Head of caudate nucleus (tissue), 42 donors: Measurements from ENCODE around the gene BTG4.

Experiments used
- DNase-seq, 42 donors: peaks; one replicate each; pipeline versions ENCODE4 v3.0.0 to v3.0.0-alpha.2; 2020 to 2021; ENCODE audit warnings: mixed read lengths in 7 of 42
- intact Hi-C: fragments of 100-400 bp; cut with DNase I; formaldehyde crosslinking; loops from one replicate; pipeline ENCODE4 v1.15.0; 2022

BTG4 gene

DNA sequence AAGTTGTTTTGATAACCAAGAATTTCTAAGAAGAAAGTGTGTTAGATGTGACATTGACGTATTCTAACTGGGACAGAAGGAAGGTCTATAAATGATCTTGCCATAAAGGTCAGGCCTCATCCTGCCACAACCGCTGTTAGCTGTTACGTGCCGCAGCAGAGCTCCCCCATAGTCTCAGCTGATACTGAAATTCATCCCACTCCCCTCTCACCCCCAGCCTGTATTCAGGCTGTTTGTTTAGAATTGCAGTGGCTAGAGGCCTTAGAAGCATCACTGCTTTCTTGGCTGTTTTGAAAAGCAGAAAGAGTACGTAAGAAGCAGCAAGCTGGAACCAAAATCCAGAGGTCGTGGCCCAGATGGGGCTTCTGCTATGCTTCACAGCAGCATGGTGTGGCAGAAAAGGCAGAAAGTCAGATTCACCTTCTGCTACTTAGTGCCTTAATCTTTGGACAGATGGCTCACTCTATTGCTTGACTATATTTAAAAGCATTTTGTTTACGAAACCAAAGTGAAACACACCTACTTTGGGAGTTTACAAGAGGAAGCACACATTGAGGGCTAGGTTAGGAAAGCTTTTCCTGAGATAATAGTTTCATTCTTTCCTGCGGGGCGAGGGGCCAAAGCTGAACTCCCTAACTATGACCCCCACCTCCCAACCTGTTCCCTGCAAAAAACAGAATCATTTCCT lies 27.4 kb upstream of the BTG4 start:
- no peak for DNase-seq
- intact Hi-C loops, result loop anchor here (10.0 kb wide), 1 partner anchor 85 kb away; no protein-coding TSS in a partner anchor

- DNase-seq, result no peak
- intact Hi-C loops, result no loop called here
Observed at GRCh38 chr11:111538407-111539114, 26.4 kb upstream of the BTG4 start.

GRCh38 chr11:111537336-111537860 lies 25.2 kb upstream of the BTG4 start:
- DNase-seq, result no peak
- intact Hi-C loops, result no loop called here

- intact Hi-C loops, result no loop called here
- no peak for DNase-seq
Observed at GRCh38 chr11:111535281-111535680, 23.1 kb upstream of the BTG4 start.

- DNase-seq, result no peak
- intact Hi-C loops, result no loop called here
Observed at GRCh38 chr11:111532365-111532709, 20.2 kb upstream of the BTG4 start.

GRCh38 chr11:111531687-111532364 lies 19.6 kb upstream of the BTG4 start:
- DNase-seq, result peak in 1 of 42 donors; percentile 43
- intact Hi-C loops, result no loop called here

DNA sequence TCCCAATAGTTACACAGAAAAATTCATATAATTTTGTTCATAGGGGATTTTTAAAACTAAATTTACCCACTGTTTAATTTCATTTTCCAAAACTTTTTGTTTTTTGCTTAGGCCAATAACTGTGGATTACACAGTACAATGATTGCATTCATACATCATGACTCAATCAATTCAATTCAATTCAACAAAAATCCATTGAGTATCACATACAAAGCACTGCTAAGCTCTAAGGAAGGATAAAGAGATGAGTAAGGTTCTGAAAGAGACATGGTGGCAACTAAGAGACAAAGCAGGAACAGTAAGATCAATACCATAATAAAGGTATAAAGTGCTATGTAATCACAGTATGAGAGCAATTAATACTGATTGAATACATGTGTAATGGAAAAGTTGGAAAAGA lies 18.9 kb upstream of the BTG4 start:
- intact Hi-C loops, result no loop called here
- DNase-seq, result no peak

DNA sequence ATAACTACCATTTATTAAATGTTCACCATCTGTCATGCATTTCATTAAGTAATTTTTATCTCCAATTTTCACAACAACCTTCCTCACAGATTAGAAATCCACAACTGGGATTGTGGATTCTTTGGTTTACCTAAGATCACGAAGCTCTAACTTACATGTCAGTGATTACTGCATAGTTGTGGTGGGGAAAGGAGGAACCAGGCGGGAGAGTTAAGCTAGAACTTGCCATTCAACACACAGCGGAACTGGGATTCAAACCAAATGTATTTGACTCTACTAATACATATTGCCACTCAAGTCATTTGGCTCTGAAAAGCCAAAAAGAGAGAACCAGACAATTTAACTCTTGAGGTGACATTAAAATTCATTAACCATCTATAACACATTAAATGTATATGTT lies 17.9 kb upstream of the BTG4 start:
- intact Hi-C loops, result no loop called here
- DNase-seq, result no peak

GRCh38 chr11:111528557-111528956 lies 16.4 kb upstream of the BTG4 start:
- no peak for DNase-seq
- intact Hi-C loops, result no loop called here

DNA sequence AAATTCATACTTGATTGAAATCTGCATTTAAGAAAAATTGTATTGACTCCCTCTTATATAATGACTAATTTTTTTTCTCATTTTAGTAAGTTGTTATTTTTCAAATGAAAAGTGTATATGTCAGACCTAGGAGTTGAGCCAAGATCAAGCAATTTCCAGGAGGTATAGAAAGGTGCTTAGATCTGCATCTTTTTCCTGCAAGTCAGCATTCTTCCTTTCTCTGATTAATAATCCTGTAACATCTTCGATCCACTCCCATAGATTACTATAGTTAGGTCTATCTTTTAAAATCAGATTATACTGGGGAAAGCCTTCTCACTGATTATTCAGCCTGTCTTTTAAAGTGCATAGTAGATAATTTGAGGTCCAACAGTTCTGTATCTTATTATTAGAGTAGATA lies 15.1 kb upstream of the BTG4 start:
- intact Hi-C loops, result no loop called here
- no peak for DNase-seq

DNA sequence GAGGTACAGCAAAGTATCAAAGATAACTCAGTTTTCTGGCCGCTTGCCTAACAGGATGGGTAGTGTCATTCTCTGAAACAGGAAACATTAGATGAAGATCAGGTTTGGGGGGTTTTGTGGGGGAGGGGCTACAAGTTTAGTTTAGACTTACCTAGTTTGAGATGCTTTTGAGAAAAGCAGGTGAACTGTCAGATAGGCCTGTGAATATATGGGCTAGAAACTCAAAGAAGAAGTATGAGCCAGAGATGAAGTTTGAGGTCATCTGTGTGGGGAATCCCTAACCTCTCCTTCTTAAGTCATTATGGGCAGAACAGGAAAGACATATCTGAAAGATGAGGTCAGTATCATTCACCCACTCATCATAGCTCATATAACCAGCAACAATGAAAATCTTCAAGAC lies 14.3 kb upstream of the BTG4 start:
- intact Hi-C loops, result no loop called here
- DNase-seq, result no peak

- DNase-seq, result no peak
- intact Hi-C loops, result no loop called here
Observed at GRCh38 chr11:111525456-111525855, 13.3 kb upstream of the BTG4 start.

GRCh38 chr11:111524056-111524455 lies 11.9 kb upstream of the BTG4 start:
- intact Hi-C loops, result no loop called here
- DNase-seq, result no peak

GRCh38 chr11:111523343-111523742 lies 11.2 kb upstream of the BTG4 start:
- intact Hi-C loops, result no loop called here
- no peak for DNase-seq

- intact Hi-C loops, result no loop called here
- no peak for DNase-seq
Observed at GRCh38 chr11:111522426-111522825, 10.2 kb upstream of the BTG4 start.

- intact Hi-C loops, result no loop called here
- no peak for DNase-seq
Observed at GRCh38 chr11:111521135-111521534, 8.9 kb upstream of the BTG4 start.

- DNase-seq, result no peak
- intact Hi-C loops, result no loop called here
Observed at GRCh38 chr11:111520560-111520959, 8.4 kb upstream of the BTG4 start.

- DNase-seq, result no peak
- intact Hi-C loops, result no loop called here
Observed at GRCh38 chr11:111518668-111519067, 6.5 kb upstream of the BTG4 start.

- intact Hi-C loops, result no loop called here
- DNase-seq, result no peak
Observed at GRCh38 chr11:111515591-111515990, 3.4 kb upstream of the BTG4 start.
